ENCODE data around the gene TNPO1.

TNPO1 gene

DNA sequence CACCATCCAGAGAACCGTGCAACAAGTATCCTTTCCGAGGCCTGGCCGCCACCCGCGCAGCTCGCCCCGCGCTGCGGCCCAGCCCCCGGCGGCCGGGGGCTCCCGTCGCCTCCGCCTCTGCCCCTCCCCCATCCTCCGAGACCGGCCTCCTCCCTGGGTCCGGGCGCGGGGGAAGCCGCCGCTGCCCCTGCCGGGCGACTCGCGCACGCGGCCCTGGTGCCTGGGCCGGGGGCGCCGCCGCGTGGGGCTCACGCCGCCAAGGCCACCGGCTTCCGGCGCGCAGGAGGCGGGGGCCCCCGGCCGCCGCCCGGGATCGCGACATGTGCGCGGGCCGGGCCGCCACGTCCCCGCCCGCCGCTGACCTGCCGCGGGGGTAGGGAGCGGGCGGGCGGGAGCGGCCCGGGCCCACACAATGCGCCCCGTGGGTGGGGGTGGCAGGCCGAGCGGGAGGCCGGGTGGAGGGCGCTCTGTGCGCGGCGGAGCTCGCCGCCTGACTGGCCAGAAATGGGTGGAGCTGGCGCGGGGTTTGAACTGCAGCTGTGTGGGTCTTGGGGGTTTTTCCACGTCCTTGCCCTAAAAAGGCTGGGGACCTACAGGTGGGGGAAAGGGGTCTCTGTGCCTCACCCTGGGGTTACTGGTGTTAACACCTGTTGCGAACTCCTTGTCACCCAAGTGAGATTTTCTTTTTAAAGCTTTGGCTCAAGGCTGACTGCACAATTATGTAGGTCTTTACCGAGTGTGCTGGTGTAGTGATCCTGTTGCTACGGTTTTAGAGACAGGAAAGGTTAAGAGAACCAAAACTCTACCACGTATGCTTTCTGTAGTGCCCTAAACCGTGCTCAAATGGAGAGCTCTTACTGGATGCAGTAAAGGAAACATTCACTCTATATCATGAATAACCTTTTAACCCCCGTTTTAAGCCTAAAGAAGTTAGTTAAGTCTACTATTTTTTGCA lies 32.3 kb downstream of the TNPO1 start:
- intact Hi-C loops (cut with DNase I): loop anchor here (1.0 to 10.0 kb wide), 3 partner anchors 32 to 234 kb away; partner anchors contain the start of gene TNPO1
- peak; percentile 25 to 90 (median 47) for DNase-seq

GRCh38 chr5:72849546-72849945 lies 33.1 kb downstream of the TNPO1 start:
- intact Hi-C loops (cut with DNase I): loop anchor here (1.0 to 10.0 kb wide), 3 partner anchors 33 to 235 kb away; partner anchors contain the start of gene TNPO1
- DNase-seq: no peak

DNA sequence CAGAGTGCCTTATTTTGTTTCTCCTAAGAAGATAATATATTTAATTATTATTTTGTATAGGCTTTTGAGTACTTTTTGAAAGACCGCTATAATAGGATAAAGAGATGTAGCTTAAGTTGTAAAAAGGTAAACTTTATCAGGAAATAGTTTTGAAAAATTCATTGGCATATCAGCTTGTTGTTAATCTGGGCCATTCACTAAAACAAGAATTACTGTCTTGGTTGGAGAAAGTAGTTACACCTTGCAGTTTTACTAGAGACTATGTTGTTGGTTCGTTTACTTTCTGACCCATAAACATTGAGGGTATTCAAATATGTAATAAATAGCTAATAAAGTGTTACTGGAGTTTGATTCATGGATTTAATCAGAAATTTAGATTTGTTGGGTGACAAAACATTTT lies 33.7 kb downstream of the TNPO1 start:
- intact Hi-C loops (cut with DNase I): no loop called here
- no peak for DNase-seq

DNA sequence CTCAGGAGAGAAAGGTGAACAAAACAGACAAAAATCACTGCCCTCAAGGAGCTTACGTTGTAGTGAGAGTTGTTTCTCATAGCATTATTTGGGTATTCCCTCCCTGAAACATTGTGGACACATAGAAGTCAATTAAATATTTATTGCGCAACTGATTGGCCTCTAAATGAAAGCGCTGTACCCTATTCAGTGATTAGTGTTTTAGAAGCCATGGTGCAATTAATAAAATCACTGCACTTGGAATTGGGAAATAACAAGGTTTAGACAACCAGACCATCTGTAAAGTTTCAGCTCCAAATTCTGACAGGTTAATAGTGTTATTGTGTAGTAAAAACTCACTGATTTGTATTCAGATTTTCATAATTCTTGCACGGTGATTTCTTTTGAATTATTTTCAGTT lies 35.9 kb downstream of the TNPO1 start:
- DNase-seq: no peak
- intact Hi-C loops (cut with DNase I): no loop called here

DNA sequence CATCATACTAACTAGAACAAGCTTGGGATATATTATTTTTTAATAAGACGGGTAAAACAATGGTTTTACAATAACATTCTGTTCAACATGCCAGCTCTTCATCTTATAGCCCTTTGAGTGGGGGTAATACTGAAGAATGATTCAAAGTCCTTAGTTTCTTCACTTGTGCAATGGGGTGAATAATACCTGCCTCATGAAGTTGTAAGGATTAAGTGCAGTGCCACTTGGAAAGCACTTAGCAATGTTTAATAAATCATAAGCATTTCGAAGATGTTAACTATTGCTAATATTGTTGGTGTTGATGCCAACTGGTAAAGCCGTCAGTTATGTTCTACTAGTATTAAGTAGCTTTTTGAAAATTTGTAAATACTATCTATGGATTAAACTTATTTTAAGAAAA lies 38.0 kb downstream of the TNPO1 start:
- no peak for DNase-seq
- intact Hi-C loops (cut with DNase I): no loop called here

GRCh38 chr5:72855821-72856220 lies 39.4 kb downstream of the TNPO1 start:
- intact Hi-C loops (cut with DNase I): no loop called here
- no peak for DNase-seq

GRCh38 chr5:72857396-72857795 lies 40.9 kb downstream of the TNPO1 start:
- intact Hi-C loops (cut with DNase I): no loop called here

DNA sequence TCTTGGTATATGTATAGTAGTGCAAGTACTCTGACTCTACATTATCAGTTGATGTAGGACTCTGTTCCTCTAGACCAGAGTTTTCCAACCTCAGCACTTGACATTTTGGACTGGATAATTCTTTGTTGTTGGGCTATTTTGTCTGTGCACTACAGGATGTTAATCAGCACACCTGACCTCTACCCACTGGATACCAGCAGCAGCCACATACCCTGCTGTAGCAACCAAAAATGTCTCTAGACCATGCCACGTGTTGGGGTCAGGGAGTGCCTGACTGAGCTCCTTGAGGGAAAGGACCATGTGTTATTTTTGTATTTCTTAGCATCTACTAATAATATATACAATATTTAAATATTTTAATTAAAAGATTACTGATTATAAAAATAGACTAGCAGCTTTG lies 42.7 kb downstream of the TNPO1 start:
- DNase-seq: no peak
- intact Hi-C loops (cut with DNase I): no loop called here

More at GRCh38 chr5:72857396-72857795, 40.9 kb downstream of the TNPO1 start:
- DNase-seq: no peak

- DNase-seq: no peak
- intact Hi-C loops (cut with DNase I): no loop called here
Measured at GRCh38 chr5:72860499-72860898, 44.0 kb downstream of the TNPO1 start.

GRCh38 chr5:72871366-72872024 lies 55.0 kb downstream of the TNPO1 start:
- no peak for DNase-seq
- intact Hi-C loops (cut with DNase I): no loop called here

DNA sequence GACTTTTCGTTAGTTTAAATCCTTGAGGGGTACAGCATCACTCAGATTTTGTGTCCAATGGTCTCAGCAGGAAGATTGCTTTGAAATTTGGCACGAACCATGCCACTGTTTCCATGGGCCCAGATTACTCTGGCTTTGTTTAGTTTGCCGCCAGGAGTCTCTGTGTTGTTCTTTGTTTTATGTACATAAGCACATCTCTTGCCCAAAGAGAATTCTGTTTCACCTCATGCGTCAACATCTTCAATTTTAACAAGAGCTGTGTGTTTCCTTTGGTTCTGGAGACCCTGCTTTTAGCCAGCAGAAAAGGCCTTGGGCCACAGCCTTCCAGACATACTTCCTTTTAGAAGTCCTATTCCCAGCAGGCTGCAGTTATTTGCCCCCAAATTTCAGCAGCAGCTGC lies 62.4 kb downstream of the TNPO1 start:
- intact Hi-C loops (cut with DNase I): no loop called here
- no peak for DNase-seq

DNA sequence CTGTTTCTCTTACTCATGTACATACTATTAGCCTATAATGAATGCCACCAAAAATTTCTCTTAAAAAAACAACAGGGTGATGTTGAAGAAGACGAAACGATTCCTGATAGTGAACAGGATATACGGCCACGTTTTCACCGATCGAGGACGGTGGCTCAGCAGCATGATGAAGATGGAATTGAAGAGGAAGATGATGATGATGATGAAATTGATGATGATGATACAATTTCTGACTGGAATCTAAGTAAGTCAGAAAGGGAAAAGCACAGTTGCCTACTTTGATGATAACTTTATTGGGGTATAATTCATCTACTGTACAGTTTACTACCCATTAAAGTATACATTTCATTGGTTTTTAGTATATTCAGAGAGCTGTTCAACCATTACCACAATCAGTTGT lies 66.5 kb downstream of the TNPO1 start:
- no peak for DNase-seq
- intact Hi-C loops (cut with DNase I): no loop called here

- intact Hi-C loops (cut with DNase I): no loop called here
- DNase-seq: no peak
Measured at GRCh38 chr5:72883850-72884249, 67.4 kb downstream of the TNPO1 start.

DNA sequence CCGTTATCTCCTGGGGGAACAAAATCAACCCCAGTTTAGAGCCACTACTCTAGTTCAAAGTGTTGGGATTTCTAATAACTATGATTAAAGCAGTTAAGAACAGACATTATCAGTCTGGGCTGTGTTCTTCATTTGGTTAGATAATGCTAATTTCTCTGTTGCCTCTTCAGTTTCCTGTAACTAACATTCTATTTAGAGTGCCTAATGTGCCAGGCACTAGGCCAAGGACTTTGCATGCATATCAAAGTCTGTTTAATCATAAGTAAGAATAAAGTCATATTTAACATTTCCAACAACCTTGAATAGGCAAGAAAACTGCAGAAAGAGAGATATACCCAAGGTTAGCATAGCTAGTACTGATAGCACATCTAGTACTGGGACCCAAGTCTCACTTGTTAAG lies 68.4 kb downstream of the TNPO1 start:
- DNase-seq: no peak
- intact Hi-C loops (cut with DNase I): no loop called here

DNA sequence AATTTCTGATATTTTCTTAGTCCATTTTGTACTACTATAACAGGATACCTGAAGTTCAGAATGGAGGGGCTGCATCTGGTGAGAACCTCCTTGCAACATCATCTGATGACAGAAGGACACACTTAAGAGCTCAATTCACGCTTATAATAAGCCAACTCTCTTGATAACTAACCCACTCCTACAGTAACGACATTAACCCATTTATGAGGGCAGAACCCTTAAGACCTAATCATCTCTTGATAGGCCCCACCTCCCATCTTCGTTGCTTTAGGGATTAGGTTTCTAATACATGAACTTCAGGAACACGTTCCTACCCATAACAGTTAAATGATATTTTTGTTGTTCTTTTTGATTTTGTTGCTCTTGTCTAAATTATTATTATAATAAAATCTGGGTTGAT lies 69.4 kb downstream of the TNPO1 start:
- intact Hi-C loops (cut with DNase I): no loop called here
- no peak for DNase-seq

DNA sequence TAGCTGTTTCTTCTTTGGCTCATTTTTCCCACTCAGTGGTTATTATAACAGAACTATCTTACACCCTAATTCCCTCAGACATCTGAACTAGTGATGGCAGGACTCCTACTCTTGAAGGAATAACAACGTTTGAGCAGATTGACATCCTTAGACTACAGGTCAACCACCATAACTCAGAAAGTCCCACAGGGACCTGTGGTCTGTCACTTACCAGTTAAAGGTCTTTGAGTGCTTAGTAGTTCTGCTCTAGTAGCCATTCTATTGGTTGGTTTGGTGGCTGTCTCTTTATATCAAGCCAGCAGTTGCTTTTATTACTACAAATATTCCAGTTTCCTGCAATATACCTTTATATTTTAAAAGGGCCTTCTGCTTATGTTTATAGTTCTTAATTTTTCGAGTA lies 72.1 kb downstream of the TNPO1 start:
- no peak for DNase-seq
- intact Hi-C loops (cut with DNase I): no loop called here

- DNase-seq: no peak
- intact Hi-C loops (cut with DNase I): no loop called here
Measured at GRCh38 chr5:72889324-72889723, 72.9 kb downstream of the TNPO1 start.

DNA sequence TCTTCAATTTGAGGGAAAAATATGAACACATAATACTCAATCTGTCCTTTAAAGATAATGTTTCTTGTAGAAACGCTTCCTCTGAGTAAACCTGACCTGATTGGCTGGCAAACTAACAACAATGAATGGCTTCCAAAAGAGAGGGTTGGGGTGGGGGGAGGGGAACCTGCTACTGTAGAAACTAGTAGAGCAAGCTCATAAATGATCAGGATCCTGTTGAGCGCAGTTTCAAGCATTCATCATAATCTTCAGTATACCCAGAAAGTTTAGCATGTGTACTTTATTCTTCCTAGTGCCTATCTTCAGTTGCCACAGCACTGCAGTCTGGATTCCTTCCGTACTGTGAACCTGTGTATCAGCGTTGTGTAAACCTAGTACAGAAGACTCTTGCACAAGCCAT lies 76.4 kb downstream of the TNPO1 start:
- intact Hi-C loops (cut with DNase I): no loop called here
- DNase-seq: no peak

- no peak for DNase-seq
- intact Hi-C loops (cut with DNase I): no loop called here
Measured at GRCh38 chr5:72895758-72896157, 79.3 kb downstream of the TNPO1 start.

- DNase-seq: no peak
- intact Hi-C loops (cut with DNase I): no loop called here
Measured at GRCh38 chr5:72906806-72907205, 90.3 kb downstream of the TNPO1 start.

GRCh38 chr5:72908664-72909063 lies 92.2 kb downstream of the TNPO1 start:
- no peak for DNase-seq
- intact Hi-C loops (cut with DNase I): no loop called here

GRCh38 chr5:72917371-72917776 lies 100.9 kb downstream of the TNPO1 start:
- no peak for DNase-seq
- intact Hi-C loops (cut with DNase I): no loop called here

All from posterior cingulate gyrus (tissue), 11 donors.